ENCODE results near the gene GRAMD2A.

Gene GRAMD2A

GRCh38 chr15:72136170-72137051 is 61.2 kb downstream of the GRAMD2A start:
- H3K4me3 ChIP-seq (ENCODE audit: low read length), result no peak overlapping the region
- no peaks in the 10 kb centered on the region for H3K4me1 ChIP-seq (ENCODE audit: control insufficient read depth, insufficient read depth, low read length)
- no CpG with 5 or more reads among the region's 4 CpGs for WGBS (ENCODE audit: insufficient coverage, insufficient read length)
- H3K27ac ChIP-seq (ENCODE audit: low read length), result no peak overlapping the region
- DNase-seq (ENCODE audit: low read depth, low spot score), result no peak
- no peaks in the 10 kb centered on the region for H3K27me3 ChIP-seq (ENCODE audit: control insufficient read depth, insufficient read depth, low read length)
- no peaks in the 10 kb centered on the region for H3K9me3 ChIP-seq (ENCODE audit: control insufficient read depth, insufficient read depth, low read length)
- no peaks in the 10 kb centered on the region for H3K36me3 ChIP-seq (ENCODE audit: control insufficient read depth, insufficient read depth, low read length)

GRCh38 chr15:72135719-72136118 is 61.9 kb downstream of the GRAMD2A start:
- Histone ChIP-seq H3K36me3 (ENCODE audit: control insufficient read depth, insufficient read depth, low read length) (no peaks in the 10 kb centered on the region), H3K27me3 (ENCODE audit: control insufficient read depth, insufficient read depth, low read length) (no peaks in the 10 kb centered on the region), H3K9me3 (ENCODE audit: control insufficient read depth, insufficient read depth, low read length) (no peaks in the 10 kb centered on the region), H3K4me3 (ENCODE audit: low read length) (no peak overlapping the region), H3K27ac (ENCODE audit: low read length) (no peak overlapping the region), H3K4me1 (ENCODE audit: control insufficient read depth, insufficient read depth, low read length) (no peaks in the 10 kb centered on the region)
- DNase-seq (ENCODE audit: low read depth, low spot score), result no peak
- WGBS (ENCODE audit: insufficient coverage, insufficient read length), result no CpG with 5 or more reads among the region's 2 CpGs

GRCh38 chr15:72133211-72133610 is 64.4 kb downstream of the GRAMD2A start:
- H3K27me3 ChIP-seq (ENCODE audit: control insufficient read depth, insufficient read depth, low read length), result no peaks in the 10 kb centered on the region
- no peaks in the 10 kb centered on the region for H3K9me3 ChIP-seq (ENCODE audit: control insufficient read depth, insufficient read depth, low read length)
- H3K4me1 ChIP-seq (ENCODE audit: control insufficient read depth, insufficient read depth, low read length), result no peaks in the 10 kb centered on the region
- WGBS (ENCODE audit: insufficient coverage, insufficient read length), result no CpG with 5 or more reads among the region's 1 CpG
- DNase-seq (ENCODE audit: low read depth, low spot score), result no peak
- no peak overlapping the region for H3K27ac ChIP-seq (ENCODE audit: low read length)
- H3K4me3 ChIP-seq (ENCODE audit: low read length), result no peak overlapping the region
- no peaks in the 10 kb centered on the region for H3K36me3 ChIP-seq (ENCODE audit: control insufficient read depth, insufficient read depth, low read length)

GRCh38 chr15:72131922-72132321 is 65.7 kb downstream of the GRAMD2A start:
- Histone ChIP-seq H3K27me3 (ENCODE audit: control insufficient read depth, insufficient read depth, low read length) (no peaks in the 10 kb centered on the region), H3K4me1 (ENCODE audit: control insufficient read depth, insufficient read depth, low read length) (no peaks in the 10 kb centered on the region), H3K9me3 (ENCODE audit: control insufficient read depth, insufficient read depth, low read length) (no peaks in the 10 kb centered on the region), H3K27ac (ENCODE audit: low read length) (no peak overlapping the region), H3K4me3 (ENCODE audit: low read length) (no peak overlapping the region), H3K36me3 (ENCODE audit: control insufficient read depth, insufficient read depth, low read length) (no peaks in the 10 kb centered on the region)
- no CpG with 5 or more reads among the region's 3 CpGs for WGBS (ENCODE audit: insufficient coverage, insufficient read length)
- no peak for DNase-seq (ENCODE audit: low read depth, low spot score)

- Histone ChIP-seq H3K36me3 (ENCODE audit: control insufficient read depth, insufficient read depth, low read length) (no peaks in the 10 kb centered on the region), H3K27me3 (ENCODE audit: control insufficient read depth, insufficient read depth, low read length) (no peaks in the 10 kb centered on the region), H3K9me3 (ENCODE audit: control insufficient read depth, insufficient read depth, low read length) (no peaks in the 10 kb centered on the region), H3K4me1 (ENCODE audit: control insufficient read depth, insufficient read depth, low read length) (no peaks in the 10 kb centered on the region), H3K4me3 (ENCODE audit: low read length) (no peak overlapping the region), H3K27ac (ENCODE audit: low read length) (no peak overlapping the region)
- WGBS (ENCODE audit: insufficient coverage, insufficient read length), result no CpG with 5 or more reads among the region's 4 CpGs
- no peak for DNase-seq (ENCODE audit: low read depth, low spot score)
These were observed 67.3 kb downstream of the GRAMD2A start for GRCh38 chr15:72130272-72130671.

GRCh38 chr15:72128359-72128758 is 69.2 kb downstream of the GRAMD2A start:
- no peaks in the 10 kb centered on the region for H3K9me3 ChIP-seq (ENCODE audit: control insufficient read depth, insufficient read depth, low read length)
- H3K4me3 ChIP-seq (ENCODE audit: low read length), result no peak overlapping the region
- H3K27ac ChIP-seq (ENCODE audit: low read length), result no peak overlapping the region
- DNase-seq (ENCODE audit: low read depth, low spot score), result no peak
- no peaks in the 10 kb centered on the region for H3K4me1 ChIP-seq (ENCODE audit: control insufficient read depth, insufficient read depth, low read length)
- no peaks in the 10 kb centered on the region for H3K27me3 ChIP-seq (ENCODE audit: control insufficient read depth, insufficient read depth, low read length)
- no peaks in the 10 kb centered on the region for H3K36me3 ChIP-seq (ENCODE audit: control insufficient read depth, insufficient read depth, low read length)

- H3K4me3 ChIP-seq (ENCODE audit: low read length), result no peak overlapping the region
- no peak for DNase-seq (ENCODE audit: low read depth, low spot score)
- H3K4me1 ChIP-seq (ENCODE audit: control insufficient read depth, insufficient read depth, low read length), result no peaks in the 10 kb centered on the region
- WGBS (ENCODE audit: insufficient coverage, insufficient read length), result no CpG with 5 or more reads among the region's 2 CpGs
- no peaks in the 10 kb centered on the region for H3K9me3 ChIP-seq (ENCODE audit: control insufficient read depth, insufficient read depth, low read length)
- no peak overlapping the region for H3K27ac ChIP-seq (ENCODE audit: low read length)
- no peaks in the 10 kb centered on the region for H3K27me3 ChIP-seq (ENCODE audit: control insufficient read depth, insufficient read depth, low read length)
- no peaks in the 10 kb centered on the region for H3K36me3 ChIP-seq (ENCODE audit: control insufficient read depth, insufficient read depth, low read length)
These were observed 69.8 kb downstream of the GRAMD2A start for GRCh38 chr15:72127724-72128322.

GRCh38 chr15:72124218-72124617 is 73.4 kb downstream of the GRAMD2A start:
- Histone ChIP-seq H3K4me3 (ENCODE audit: low read length) (no peak overlapping the region), H3K4me1 (ENCODE audit: control insufficient read depth, insufficient read depth, low read length) (no peaks in the 10 kb centered on the region), H3K27ac (ENCODE audit: low read length) (no peak overlapping the region), H3K36me3 (ENCODE audit: control insufficient read depth, insufficient read depth, low read length) (no peaks in the 10 kb centered on the region), H3K27me3 (ENCODE audit: control insufficient read depth, insufficient read depth, low read length) (no peaks in the 10 kb centered on the region), H3K9me3 (ENCODE audit: control insufficient read depth, insufficient read depth, low read length) (no peaks in the 10 kb centered on the region)
- DNase-seq (ENCODE audit: low read depth, low spot score), result no peak
- WGBS (ENCODE audit: insufficient coverage, insufficient read length), result no CpG with 5 or more reads among the region's 1 CpG

GRCh38 chr15:72118017-72118978 is 79.3 kb downstream of the GRAMD2A start, which contains the start of the genes MYO9A and SENP8:
Gene MYO9A (minus strand): TSS chr15:72118150. CDS start chr15:72046563, 71,587 bp downstream.
Gene SENP8 (plus strand): TSS chr15:72118403. CDS start chr15:72139624, 21,221 bp downstream.
- Histone ChIP-seq H3K27me3 (ENCODE audit: control insufficient read depth, insufficient read depth, low read length) (no peaks in the 10 kb centered on the region), H3K36me3 (ENCODE audit: control insufficient read depth, insufficient read depth, low read length) (no peaks in the 10 kb centered on the region), H3K9me3 (ENCODE audit: control insufficient read depth, insufficient read depth, low read length) (no peaks in the 10 kb centered on the region), H3K4me3 (ENCODE audit: low read length) (peak within 1 kb of the TSS; percentile 95; the same call in 1 of the 2 replicates), H3K27ac (ENCODE audit: low read length) (no peak within 1 kb of the TSS), H3K4me1 (ENCODE audit: control insufficient read depth, insufficient read depth, low read length) (no peaks in the 10 kb centered on the region)
- peak; percentile 94 for DNase-seq (ENCODE audit: low read depth, low spot score)
- WGBS (ENCODE audit: insufficient coverage, insufficient read length), result no CpG with 5 or more reads among the region's 69 CpGs

- Histone ChIP-seq H3K27ac (ENCODE audit: low read length) (no peak overlapping the region), H3K4me3 (ENCODE audit: low read length) (peak overlapping the region; percentile 95; the same call in 1 of the 2 replicates), H3K27me3 (ENCODE audit: control insufficient read depth, insufficient read depth, low read length) (no peaks in the 10 kb centered on the region), H3K36me3 (ENCODE audit: control insufficient read depth, insufficient read depth, low read length) (no peaks in the 10 kb centered on the region), H3K4me1 (ENCODE audit: control insufficient read depth, insufficient read depth, low read length) (no peaks in the 10 kb centered on the region), H3K9me3 (ENCODE audit: control insufficient read depth, insufficient read depth, low read length) (no peaks in the 10 kb centered on the region)
- DNase-seq (ENCODE audit: low read depth, low spot score), result peak; percentile 37
- no CpG with 5 or more reads among the region's 59 CpGs for WGBS (ENCODE audit: insufficient coverage, insufficient read length)
These were observed 80.0 kb downstream of the GRAMD2A start for GRCh38 chr15:72117486-72118016.
